LNCaP clone FGC (cell line): Measurements from ENCODE around the gene PRUNE2.

Experiments
- DNase-seq: peaks from one replicate; pipeline ENCODE4 v3.0.0-alpha.2; 2011; ENCODE audit warnings: low read depth
- H3K4me3 ChIP-seq: 2 replicates; pipeline ENCODE4 v1.5.1; 2011; ENCODE audit warnings: mild to moderate bottlenecking, low read depth, low read length, control low read depth
- TF ChIP-seq, protein P1 (sequence below): IDR thresholded peaks from 2 replicates; pipeline ENCODE4 v1.5.1; 2012; ENCODE audit warnings: mild to moderate bottlenecking; ENCODE audit not compliant: control insufficient read depth, insufficient read depth; ENCODE audit errors: extremely low read depth

Gene PRUNE2

DNA sequence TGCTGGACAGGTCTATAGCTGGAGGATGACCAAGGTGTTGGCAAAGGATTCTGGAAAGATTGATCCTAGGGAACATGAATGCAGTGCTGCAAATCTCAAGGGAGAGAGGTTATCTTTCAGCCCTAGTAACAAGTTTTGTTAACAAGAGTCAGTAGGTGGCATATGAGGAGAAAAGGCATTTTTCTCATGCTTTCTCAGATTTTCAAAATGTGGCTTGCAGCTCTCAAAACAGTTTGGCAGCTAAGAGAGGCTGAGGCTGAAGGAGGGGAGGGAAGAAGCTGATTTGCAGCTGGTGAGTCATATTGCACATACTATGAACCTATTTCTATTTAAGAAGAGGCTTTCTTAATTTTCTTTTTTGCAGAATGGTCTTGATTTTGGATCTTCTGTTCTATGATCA lies 205.9 kb downstream of the PRUNE2 start:
- TF ChIP-seq, protein P1, sequence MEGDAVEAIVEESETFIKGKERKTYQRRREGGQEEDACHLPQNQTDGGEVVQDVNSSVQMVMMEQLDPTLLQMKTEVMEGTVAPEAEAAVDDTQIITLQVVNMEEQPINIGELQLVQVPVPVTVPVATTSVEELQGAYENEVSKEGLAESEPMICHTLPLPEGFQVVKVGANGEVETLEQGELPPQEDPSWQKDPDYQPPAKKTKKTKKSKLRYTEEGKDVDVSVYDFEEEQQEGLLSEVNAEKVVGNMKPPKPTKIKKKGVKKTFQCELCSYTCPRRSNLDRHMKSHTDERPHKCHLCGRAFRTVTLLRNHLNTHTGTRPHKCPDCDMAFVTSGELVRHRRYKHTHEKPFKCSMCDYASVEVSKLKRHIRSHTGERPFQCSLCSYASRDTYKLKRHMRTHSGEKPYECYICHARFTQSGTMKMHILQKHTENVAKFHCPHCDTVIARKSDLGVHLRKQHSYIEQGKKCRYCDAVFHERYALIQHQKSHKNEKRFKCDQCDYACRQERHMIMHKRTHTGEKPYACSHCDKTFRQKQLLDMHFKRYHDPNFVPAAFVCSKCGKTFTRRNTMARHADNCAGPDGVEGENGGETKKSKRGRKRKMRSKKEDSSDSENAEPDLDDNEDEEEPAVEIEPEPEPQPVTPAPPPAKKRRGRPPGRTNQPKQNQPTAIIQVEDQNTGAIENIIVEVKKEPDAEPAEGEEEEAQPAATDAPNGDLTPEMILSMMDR = no peak
- H3K4me3 ChIP-seq = no peak overlapping the region
- no peak for DNase-seq

DNA sequence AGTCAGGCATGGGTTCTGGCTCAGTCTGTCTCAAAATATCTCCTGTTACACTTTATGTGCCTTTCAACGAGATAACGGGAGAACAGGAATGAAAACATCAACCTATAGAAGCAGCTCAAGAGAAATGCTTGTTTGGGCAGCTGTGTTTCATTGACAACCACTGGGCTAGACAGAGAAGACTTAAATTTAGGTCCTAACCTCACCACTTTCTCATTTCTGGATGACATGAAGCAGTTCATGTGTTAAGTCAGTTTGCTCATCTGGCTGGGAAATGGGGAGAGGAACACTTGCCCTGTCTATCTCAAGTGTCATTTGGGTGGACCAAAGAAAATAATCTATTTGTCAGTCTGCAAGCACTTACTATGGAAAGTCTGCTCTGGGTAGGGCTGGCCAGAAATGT lies 208.4 kb downstream of the PRUNE2 start:
- no peak overlapping the region for H3K4me3 ChIP-seq
- TF ChIP-seq, protein P1 = no peak
- DNase-seq = no peak

DNA sequence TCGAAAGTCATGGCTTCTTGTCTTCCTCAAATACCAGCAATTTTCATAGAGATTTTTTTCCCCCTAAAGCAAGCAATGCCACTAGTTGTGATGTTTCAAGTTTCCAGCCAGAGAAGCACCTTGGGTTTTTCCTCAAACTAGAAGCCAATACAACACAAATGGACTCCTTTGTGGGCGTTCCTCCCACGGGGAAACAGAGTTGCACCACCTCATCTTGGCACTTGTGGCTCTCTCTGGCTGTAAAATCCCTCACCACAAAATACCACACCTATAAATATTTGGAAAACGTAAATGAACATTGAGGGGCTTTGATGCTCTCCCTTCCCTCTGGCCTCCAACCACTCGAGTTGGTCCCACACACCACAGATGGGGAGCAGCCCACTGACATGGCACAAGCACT lies 208.8 kb downstream of the PRUNE2 start:
- H3K4me3 ChIP-seq = no peak overlapping the region
- no peak for DNase-seq
- TF ChIP-seq, protein P1 = no peak

DNA sequence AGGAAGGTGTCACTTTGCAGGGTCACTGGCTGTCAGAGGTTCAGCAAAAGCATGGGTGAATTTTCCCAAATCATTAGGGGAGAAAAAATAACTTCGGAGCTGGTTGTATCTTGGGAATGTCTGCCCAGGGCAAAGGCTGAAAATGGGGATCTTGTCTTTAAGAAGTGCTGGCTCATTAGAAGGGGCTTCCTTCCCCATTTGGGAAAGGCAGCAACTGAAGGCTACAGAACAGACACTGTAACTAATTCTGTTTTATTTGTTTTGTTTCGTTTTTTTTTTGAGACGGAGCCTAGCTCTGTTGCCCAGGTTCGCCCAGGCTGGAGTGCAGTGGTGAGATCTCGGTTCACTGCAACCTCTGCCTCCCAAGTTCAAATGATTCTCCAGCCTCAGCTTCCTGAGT lies 212.0 kb downstream of the PRUNE2 start:
- no peak overlapping the region for H3K4me3 ChIP-seq
- DNase-seq = no peak

DNA sequence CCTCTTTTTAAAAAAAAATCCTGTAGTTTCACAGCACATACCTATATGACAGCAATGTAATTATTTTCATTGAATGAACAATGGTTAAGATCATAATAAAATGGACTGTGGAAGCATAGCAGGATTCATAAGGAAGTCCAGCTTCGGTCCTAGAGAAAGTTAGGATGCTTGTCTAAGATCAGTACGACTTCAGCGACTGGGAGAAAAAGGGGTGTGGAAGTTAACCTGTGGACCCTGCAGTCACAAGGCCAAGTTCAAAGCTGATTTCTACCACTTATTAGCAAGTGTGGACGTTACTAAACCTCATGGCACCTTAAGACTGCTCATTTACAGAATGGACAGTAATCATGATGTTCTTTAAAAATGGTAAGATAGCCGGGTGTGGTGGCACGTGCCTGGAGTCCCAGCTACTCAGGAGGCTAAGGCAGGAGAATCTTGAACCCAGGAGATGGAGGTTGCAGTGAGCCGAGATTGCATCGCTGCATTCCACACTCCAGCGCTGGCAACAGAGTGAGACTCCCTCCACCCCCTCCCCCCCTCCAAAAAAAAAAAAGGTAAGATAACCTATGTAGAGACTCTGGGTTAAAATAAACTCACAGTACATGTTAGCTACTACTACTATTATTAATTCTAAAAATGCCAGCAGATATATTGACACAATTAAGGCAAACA lies 213.3 kb downstream of the PRUNE2 start:
- TF ChIP-seq, protein P1 = no peak
- no peak overlapping the region for H3K4me3 ChIP-seq
- DNase-seq = no peak

More for the DNA sequence above, 212.0 kb downstream of the PRUNE2 start:
- TF ChIP-seq, protein P1 = no peak

DNA sequence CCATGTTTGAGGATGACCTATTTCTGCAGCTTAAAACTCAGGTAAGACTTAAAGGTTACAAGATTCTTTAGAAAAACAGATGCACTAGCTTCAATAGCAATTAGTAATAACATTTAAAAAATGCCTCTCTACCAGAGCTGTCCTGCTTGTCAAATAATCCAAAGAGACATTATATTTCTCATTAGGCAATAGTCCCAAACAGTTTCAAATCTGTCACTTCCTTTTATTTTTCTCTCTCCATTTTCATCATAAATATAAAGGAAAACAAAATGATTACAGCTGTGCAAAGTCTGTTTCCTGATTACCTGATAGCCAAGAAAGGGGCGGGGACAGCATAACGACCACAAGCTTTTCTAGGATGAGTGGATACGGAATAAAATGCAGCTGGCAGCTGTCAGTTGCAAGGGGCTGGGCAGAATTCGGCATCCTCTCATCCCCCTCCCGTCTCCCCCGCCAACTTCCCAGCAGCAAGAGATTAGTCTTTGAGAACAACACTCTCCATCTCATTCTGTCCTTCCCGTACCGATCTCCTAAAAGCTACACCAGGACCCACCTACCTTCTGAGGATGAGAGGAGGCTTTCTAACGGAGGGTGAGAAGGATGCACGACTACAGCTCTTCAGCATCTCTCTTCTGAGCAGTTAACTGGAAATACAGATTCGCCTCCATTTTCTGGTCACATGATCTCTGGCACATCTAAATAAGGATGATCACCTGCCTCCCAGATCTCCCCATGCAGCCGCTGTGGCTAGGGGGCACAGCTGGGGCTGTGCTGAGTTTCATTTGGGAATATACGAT lies 214.2 kb downstream of the PRUNE2 start:
- H3K4me3 ChIP-seq = no peak overlapping the region
- TF ChIP-seq, protein P1 = no peak
- no peak for DNase-seq
